GM23338 (cell line): ENCODE results near the gene DOCK7. TPM values are rescaled to one million over a fixed set of nuclear protein-coding genes. Genes with fewer than 3 reads are reported as not detected.

Experiments
- ATAC-seq: fragments of 200-7000 bp; cut with Tn5 transposase; 3 replicates; pipeline ENCODE4 v1.9.1; 2020
- DNase-seq: peaks from one replicate; pipeline ENCODE4 v3.0.0-alpha.2; 2015; ENCODE audit warnings: low spot score
- H2AFZ ChIP-seq: fragments of 200-600 bp; sonication (generic); 2 replicates; pipeline ENCODE4 v1.8.0; 2016; ENCODE audit warnings: antibody characterized with exemption, mild to moderate bottlenecking, moderate library complexity
- H3F3A ChIP-seq: fragments of 200-600 bp; sonication (generic); replicated peaks from 2 replicates; pipeline ENCODE4 v1.8.0; 2017; ENCODE audit warnings: antibody characterized with exemption, mixed run types, low read depth
- H3K27ac ChIP-seq: fragments of 200-600 bp; sonication (generic); 2 replicates; pipeline ENCODE4 v1.6.1; 2016; ENCODE audit warnings: low read depth
- H3K27me3 ChIP-seq: fragments of 200-600 bp; sonication (generic); 2 replicates; pipeline ENCODE4 v1.8.0; 2016; ENCODE audit warnings: mild to moderate bottlenecking, mixed run types, moderate library complexity; ENCODE audit not compliant: insufficient read depth
- H3K36me3 ChIP-seq: fragments of 200-600 bp; sonication (generic); 2 replicates; pipeline ENCODE4 v1.8.0; 2016; ENCODE audit warnings: mild to moderate bottlenecking; ENCODE audit not compliant: insufficient read depth
- H3K4me1 ChIP-seq: fragments of 200-600 bp; sonication (generic); 2 replicates; pipeline ENCODE4 v1.8.0; 2016; ENCODE audit warnings: mild to moderate bottlenecking, moderate library complexity; ENCODE audit not compliant: insufficient read depth
- H3K4me2 ChIP-seq: fragments of 200-600 bp; sonication (generic); 2 replicates; pipeline ENCODE4 v1.7.1; 2017; ENCODE audit warnings: mixed run types
- H3K4me3 ChIP-seq: fragments of 200-600 bp; sonication (generic); 2 replicates; pipeline ENCODE4 v1.6.1; 2016; ENCODE audit warnings: mixed run types
- H3K79me2 ChIP-seq: fragments of 200-600 bp; sonication (generic); replicated peaks from 2 replicates; pipeline ENCODE4 v1.8.0; 2017; ENCODE audit warnings: mild to moderate bottlenecking; ENCODE audit not compliant: insufficient read depth
- H3K9me2 ChIP-seq: fragments of 200-600 bp; sonication (generic); 2 replicates; pipeline ENCODE4 v1.8.0; 2017; ENCODE audit not compliant: insufficient read depth
- H4K20me1 ChIP-seq: fragments of 200-600 bp; sonication (generic); replicated peaks from 2 replicates; pipeline ENCODE4 v1.8.0; 2017; ENCODE audit warnings: mild to moderate bottlenecking; ENCODE audit not compliant: insufficient read depth
- H3K27ac Mint-ChIP-seq: 2 replicates; pipeline ENCODE4 v1.8.0; 2020; ENCODE audit warnings: inconsistent platforms, mild to moderate bottlenecking, moderate library complexity, mixed read lengths
- H3K27me3 Mint-ChIP-seq: 3 replicates; pipeline ENCODE4 v1.8.0; 2022; ENCODE audit warnings: low read depth, mild to moderate bottlenecking, moderate library complexity, mixed read lengths, inconsistent platforms; ENCODE audit not compliant: insufficient read depth, poor library complexity
- H3K36me3 Mint-ChIP-seq: 3 replicates; pipeline ENCODE4 v1.8.0; 2021; ENCODE audit warnings: low read depth, mild to moderate bottlenecking, inconsistent platforms, moderate library complexity, mixed read lengths
- H3K4me1 Mint-ChIP-seq: 3 replicates; pipeline ENCODE4 v1.8.0; 2020; ENCODE audit warnings: mild to moderate bottlenecking, inconsistent platforms, mixed read lengths
- H3K4me3 Mint-ChIP-seq: 3 replicates; pipeline ENCODE4 v1.8.0; 2021; ENCODE audit warnings: moderate library complexity, mild to moderate bottlenecking, inconsistent platforms, mixed read lengths
- H3K9me3 Mint-ChIP-seq: 3 replicates; pipeline ENCODE4 v1.8.0; 2020; ENCODE audit warnings: moderate library complexity, mild to moderate bottlenecking, inconsistent platforms, mixed read lengths
- CREB1 ChIP-seq: fragments of 250-450 bp; sonication (Bioruptor Pico); IDR thresholded peaks from 2 replicates; pipeline ENCODE4 v1.5.0; 2020; ENCODE audit warnings: low read depth, mild to moderate bottlenecking, moderate library complexity
- EZH2 ChIP-seq: fragments of 200-600 bp; sonication (generic); IDR thresholded peaks from one replicate; pipeline ENCODE4 v1.8.0; 2017; ENCODE audit warnings: antibody characterized with exemption, mild to moderate bottlenecking, low read depth; ENCODE audit not compliant: unreplicated experiment
- JUNB ChIP-seq: IDR thresholded peaks from one replicate; pipeline ENCODE4 v1.6.1; 2016; ENCODE audit warnings: antibody characterized with exemption; ENCODE audit not compliant: unreplicated experiment
- NANOG ChIP-seq: IDR thresholded peaks from 2 replicates; pipeline ENCODE4 v1.6.1; 2016; ENCODE audit warnings: antibody characterized with exemption, borderline replicate concordance
- STAT1 ChIP-seq: IDR thresholded peaks from one replicate; pipeline ENCODE4 v1.6.1; 2016; ENCODE audit warnings: antibody characterized with exemption; ENCODE audit not compliant: unreplicated experiment
- ZNF114 ChIP-seq: fragments of 250-450 bp; sonication (Bioruptor Pico); IDR thresholded peaks from 2 replicates; pipeline ENCODE4 v1.5.0; 2020; ENCODE audit warnings: mild to moderate bottlenecking, moderate library complexity
- polyA plus RNA-seq: library from polyadenylated mRNA; unstranded; fragments of >200 nt; fragmentation: Nextera tagmentation; extraction: Ambion mirVana; gene quantifications from 2 replicates; pipeline ENCODE4 v1.2.1, GENCODE V29; 2016
- total RNA-seq: library from RNA; depleted of rRNA; stranded (reverse); fragments of >200 nt; shearing (Covaris generic); gene quantifications from 2 replicates; pipeline ENCODE4 v1.2.3, GENCODE V29; 2014
- TF ChIP-seq, protein P1 (sequence below): fragments of 250-450 bp; sonication (Bioruptor Pico); IDR thresholded peaks from 2 replicates; pipeline ENCODE4 v1.5.0; 2020; ENCODE audit warnings: mild to moderate bottlenecking, moderate library complexity
- TF ChIP-seq, protein P2 (sequence below): IDR thresholded peaks from one replicate; pipeline ENCODE4 v1.6.1; 2018; ENCODE audit warnings: antibody characterized with exemption; ENCODE audit not compliant: unreplicated experiment
- TF ChIP-seq, protein P3 (sequence below): IDR thresholded peaks from 2 replicates; pipeline ENCODE4 v1.6.1; 2016; ENCODE audit warnings: antibody characterized with exemption

Gene DOCK7
- total and polyA plus RNA-seq, 2 experiments from 2014 or later = 20.5 to 37.3 TPM

DNA sequence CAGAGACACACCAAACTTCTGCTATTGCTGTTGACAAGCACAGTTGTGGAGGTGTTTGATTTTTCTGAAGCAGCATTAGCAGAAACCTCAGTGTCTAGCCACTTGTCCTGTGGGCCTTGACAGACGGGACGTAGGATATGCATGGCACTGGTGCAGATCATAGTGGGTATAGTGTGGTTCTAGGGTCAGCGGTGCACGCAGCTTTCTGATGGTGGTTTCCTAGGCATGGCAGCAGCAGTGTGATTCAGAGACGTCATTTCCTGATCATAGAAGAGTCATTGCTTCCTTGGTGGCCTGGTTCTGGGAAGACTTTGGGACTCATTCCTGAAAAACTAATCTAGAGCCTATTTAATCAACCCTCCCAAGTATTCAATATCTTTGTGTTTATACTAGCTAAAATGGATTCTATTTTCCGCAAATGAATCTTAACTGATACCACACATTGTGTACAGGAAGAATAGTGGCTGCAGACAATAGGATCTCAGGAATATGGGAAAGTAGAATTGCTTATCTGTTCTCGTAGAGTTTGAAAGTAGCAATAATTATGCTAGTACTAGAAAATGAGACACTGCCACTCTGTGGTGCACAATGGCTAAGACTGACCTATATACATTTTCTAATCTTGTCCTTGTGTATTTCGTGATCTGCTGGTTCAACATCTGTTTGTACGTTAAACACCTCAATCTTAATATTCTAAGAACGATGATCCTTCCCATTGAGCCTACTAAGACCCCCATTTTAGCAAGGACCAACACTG is 254.1 kb downstream of the DOCK7 start (continued):
- TF ChIP-seq, protein P1, sequence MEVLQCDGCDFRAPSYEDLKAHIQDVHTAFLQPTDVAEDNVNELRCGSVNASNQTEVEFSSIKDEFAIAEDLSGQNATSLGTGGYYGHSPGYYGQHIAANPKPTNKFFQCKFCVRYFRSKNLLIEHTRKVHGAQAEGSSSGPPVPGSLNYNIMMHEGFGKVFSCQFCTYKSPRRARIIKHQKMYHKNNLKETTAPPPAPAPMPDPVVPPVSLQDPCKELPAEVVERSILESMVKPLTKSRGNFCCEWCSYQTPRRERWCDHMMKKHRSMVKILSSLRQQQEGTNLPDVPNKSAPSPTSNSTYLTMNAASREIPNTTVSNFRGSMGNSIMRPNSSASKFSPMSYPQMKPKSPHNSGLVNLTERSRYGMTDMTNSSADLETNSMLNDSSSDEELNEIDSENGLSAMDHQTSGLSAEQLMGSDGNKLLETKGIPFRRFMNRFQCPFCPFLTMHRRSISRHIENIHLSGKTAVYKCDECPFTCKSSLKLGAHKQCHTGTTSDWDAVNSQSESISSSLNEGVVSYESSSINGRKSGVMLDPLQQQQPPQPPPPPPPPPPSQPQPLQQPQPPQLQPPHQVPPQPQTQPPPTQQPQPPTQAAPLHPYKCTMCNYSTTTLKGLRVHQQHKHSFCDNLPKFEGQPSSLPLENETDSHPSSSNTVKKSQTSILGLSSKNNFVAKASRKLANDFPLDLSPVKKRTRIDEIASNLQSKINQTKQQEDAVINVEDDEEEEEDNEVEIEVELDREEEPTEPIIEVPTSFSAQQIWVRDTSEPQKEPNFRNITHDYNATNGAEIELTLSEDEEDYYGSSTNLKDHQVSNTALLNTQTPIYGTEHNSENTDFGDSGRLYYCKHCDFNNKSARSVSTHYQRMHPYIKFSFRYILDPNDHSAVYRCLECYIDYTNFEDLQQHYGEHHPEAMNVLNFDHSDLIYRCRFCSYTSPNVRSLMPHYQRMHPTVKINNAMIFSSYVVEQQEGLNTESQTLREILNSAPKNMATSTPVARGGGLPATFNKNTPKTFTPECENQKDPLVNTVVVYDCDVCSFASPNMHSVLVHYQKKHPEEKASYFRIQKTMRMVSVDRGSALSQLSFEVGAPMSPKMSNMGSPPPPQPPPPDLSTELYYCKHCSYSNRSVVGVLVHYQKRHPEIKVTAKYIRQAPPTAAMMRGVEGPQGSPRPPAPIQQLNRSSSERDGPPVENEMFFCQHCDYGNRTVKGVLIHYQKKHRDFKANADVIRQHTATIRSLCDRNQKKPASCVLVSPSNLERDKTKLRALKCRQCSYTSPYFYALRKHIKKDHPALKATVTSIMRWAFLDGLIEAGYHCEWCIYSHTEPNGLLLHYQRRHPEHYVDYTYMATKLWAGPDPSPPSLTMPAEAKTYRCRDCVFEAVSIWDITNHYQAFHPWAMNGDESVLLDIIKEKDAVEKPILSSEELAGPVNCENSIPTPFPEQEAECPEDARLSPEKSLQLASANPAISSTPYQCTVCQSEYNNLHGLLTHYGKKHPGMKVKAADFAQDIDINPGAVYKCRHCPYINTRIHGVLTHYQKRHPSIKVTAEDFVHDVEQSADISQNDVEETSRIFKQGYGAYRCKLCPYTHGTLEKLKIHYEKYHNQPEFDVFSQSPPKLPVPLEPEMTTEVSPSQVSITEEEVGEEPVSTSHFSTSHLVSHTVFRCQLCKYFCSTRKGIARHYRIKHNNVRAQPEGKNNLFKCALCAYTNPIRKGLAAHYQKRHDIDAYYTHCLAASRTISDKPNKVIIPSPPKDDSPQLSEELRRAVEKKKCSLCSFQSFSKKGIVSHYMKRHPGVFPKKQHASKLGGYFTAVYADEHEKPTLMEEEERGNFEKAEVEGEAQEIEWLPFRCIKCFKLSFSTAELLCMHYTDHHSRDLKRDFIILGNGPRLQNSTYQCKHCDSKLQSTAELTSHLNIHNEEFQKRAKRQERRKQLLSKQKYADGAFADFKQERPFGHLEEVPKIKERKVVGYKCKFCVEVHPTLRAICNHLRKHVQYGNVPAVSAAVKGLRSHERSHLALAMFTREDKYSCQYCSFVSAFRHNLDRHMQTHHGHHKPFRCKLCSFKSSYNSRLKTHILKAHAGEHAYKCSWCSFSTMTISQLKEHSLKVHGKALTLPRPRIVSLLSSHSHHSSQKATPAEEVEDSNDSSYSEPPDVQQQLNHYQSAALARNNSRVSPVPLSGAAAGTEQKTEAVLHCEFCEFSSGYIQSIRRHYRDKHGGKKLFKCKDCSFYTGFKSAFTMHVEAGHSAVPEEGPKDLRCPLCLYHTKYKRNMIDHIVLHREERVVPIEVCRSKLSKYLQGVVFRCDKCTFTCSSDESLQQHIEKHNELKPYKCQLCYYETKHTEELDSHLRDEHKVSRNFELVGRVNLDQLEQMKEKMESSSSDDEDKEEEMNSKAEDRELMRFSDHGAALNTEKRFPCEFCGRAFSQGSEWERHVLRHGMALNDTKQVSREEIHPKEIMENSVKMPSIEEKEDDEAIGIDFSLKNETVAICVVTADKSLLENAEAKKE (CRISPR knock-in tag) = no peak
- TF ChIP-seq ZNF114 (no peak), JUNB (no peak)

DNA sequence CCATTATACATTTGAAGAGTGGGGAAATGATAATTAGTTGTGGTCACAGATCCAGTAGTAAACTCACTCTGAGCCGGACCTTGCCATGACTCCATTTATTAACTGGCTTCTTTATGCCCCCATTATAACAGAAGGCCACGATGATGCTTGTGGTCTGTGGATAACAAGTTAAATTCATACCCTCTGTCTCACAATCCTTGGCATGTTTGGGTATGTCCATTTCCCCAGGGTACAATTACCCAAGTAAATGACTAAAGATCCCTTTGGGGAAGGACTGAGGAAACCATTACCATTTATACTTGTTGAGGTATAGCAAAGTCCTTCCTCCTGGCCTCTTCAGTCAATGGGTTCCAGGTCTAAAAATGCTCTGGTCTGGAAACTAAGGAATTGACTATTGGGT is 258.6 kb downstream of the DOCK7 start:
- Mint-ChIP-seq H3K9me3 (no peaks in the 10 kb centered on the region), H3K4me1 (peaks cover under 1% of the 10 kb centered on the region; the same call in 1 of the 3 replicates), H3K27me3 (no peaks in the 10 kb centered on the region), H3K4me3 (no peak overlapping the region), H3K36me3 (no peaks in the 10 kb centered on the region), H3K27ac (no peak overlapping the region)
- Histone ChIP-seq H3K79me2 (no peaks in the 10 kb centered on the region), H3K4me3 (no peak overlapping the region), H3K4me2 (no peak overlapping the region), H3F3A (0 out of 2 replicates have a peak, but pooled peaks cover 4% of the 10 kb centered on the region), H3K27ac (no peak overlapping the region), H3K36me3 (no peaks in the 10 kb centered on the region), H3K9me2 (no peaks in the 10 kb centered on the region; the same call in 1 of the 2 replicates), H4K20me1 (no peaks in the 10 kb centered on the region), H3K27me3 (no peaks in the 10 kb centered on the region), H3K4me1 (no peaks in the 10 kb centered on the region), H2AFZ (no peak overlapping the region)
- ATAC-seq = no peak
- DNase-seq = no peak
- TF ChIP-seq EZH2 (no peak), STAT1 (no peak), JUNB (no peak), CREB1 (CRISPR knock-in tag) (no peak), NANOG (no peak)
- TF ChIP-seq, protein P2, sequence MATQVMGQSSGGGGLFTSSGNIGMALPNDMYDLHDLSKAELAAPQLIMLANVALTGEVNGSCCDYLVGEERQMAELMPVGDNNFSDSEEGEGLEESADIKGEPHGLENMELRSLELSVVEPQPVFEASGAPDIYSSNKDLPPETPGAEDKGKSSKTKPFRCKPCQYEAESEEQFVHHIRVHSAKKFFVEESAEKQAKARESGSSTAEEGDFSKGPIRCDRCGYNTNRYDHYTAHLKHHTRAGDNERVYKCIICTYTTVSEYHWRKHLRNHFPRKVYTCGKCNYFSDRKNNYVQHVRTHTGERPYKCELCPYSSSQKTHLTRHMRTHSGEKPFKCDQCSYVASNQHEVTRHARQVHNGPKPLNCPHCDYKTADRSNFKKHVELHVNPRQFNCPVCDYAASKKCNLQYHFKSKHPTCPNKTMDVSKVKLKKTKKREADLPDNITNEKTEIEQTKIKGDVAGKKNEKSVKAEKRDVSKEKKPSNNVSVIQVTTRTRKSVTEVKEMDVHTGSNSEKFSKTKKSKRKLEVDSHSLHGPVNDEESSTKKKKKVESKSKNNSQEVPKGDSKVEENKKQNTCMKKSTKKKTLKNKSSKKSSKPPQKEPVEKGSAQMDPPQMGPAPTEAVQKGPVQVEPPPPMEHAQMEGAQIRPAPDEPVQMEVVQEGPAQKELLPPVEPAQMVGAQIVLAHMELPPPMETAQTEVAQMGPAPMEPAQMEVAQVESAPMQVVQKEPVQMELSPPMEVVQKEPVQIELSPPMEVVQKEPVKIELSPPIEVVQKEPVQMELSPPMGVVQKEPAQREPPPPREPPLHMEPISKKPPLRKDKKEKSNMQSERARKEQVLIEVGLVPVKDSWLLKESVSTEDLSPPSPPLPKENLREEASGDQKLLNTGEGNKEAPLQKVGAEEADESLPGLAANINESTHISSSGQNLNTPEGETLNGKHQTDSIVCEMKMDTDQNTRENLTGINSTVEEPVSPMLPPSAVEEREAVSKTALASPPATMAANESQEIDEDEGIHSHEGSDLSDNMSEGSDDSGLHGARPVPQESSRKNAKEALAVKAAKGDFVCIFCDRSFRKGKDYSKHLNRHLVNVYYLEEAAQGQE = no peak
- TF ChIP-seq, protein P3, sequence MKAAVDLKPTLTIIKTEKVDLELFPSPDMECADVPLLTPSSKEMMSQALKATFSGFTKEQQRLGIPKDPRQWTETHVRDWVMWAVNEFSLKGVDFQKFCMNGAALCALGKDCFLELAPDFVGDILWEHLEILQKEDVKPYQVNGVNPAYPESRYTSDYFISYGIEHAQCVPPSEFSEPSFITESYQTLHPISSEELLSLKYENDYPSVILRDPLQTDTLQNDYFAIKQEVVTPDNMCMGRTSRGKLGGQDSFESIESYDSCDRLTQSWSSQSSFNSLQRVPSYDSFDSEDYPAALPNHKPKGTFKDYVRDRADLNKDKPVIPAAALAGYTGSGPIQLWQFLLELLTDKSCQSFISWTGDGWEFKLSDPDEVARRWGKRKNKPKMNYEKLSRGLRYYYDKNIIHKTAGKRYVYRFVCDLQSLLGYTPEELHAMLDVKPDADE = no peak
